HEK293 (cell line): ENCODE data around the gene PCNX3.

Source experiments
- BCL11B ChIP-seq: fragments of 450-650 bp; formaldehyde crosslinking; IDR thresholded peaks from 2 replicates; pipeline ENCODE4 v1.5.1; 2016; ENCODE audit warnings: low read depth, missing biosample characterization, missing genetic modification characterization
- GLI4 ChIP-seq: fragments of 450-650 bp; formaldehyde crosslinking; IDR thresholded peaks from 2 replicates; pipeline ENCODE4 v1.5.1; 2016; ENCODE audit warnings: missing biosample characterization, missing genetic modification characterization
- ZFP69B ChIP-seq: fragments of 450-650 bp; formaldehyde crosslinking; IDR thresholded peaks from 2 replicates; pipeline ENCODE4 v1.5.1; 2016; ENCODE audit warnings: missing biosample characterization, missing genetic modification characterization
- ZNF114 ChIP-seq: fragments of 450-650 bp; formaldehyde crosslinking; IDR thresholded peaks from 2 replicates; pipeline ENCODE4 v1.5.0; 2017; ENCODE audit warnings: missing biosample characterization, missing genetic modification characterization
- ZNF214 ChIP-seq: fragments of 450-650 bp; formaldehyde crosslinking; IDR thresholded peaks from 2 replicates; pipeline ENCODE4 v1.5.1; 2017; ENCODE audit warnings: missing biosample characterization, mild to moderate bottlenecking, missing genetic modification characterization, borderline replicate concordance
- ZNF274 ChIP-seq, 2 experiments: fragments of 200-500 bp in 1 of 2; fragments of 450-650 bp in 1 of 2; sonication (Bioruptor generic) in 1 of 2; formaldehyde crosslinking in 1 of 2; IDR thresholded peaks; 2 replicates each; pipeline versions ENCODE4 v1.5.1 to v1.6.1; 2014 to 2016; ENCODE audit warnings: borderline replicate concordance in 1 of 2, inconsistent platforms in 1 of 2, low read length in 1 of 2, missing biosample characterization in 1 of 2, missing genetic modification characterization in 1 of 2
- ZNF529 ChIP-seq: fragments of 450-650 bp; formaldehyde crosslinking; IDR thresholded peaks from 2 replicates; pipeline ENCODE4 v1.5.1; 2017; ENCODE audit warnings: missing genetic modification characterization, missing biosample characterization; ENCODE audit not compliant: insufficient replicate concordance
- ZSCAN23 ChIP-seq: fragments of 450-650 bp; formaldehyde crosslinking; IDR thresholded peaks from 2 replicates; pipeline ENCODE4 v1.5.1; 2016; ENCODE audit warnings: missing biosample characterization, missing genetic modification characterization
- TF ChIP-seq, protein P1 (sequence below): fragments of 450-650 bp; formaldehyde crosslinking; conservative IDR thresholded peaks from 2 replicates; pipeline ENCODE4 v1.5.1; 2016; ENCODE audit warnings: low read depth, missing biosample characterization, missing genetic modification characterization
- TF ChIP-seq, protein P2 (sequence below): fragments of 450-650 bp; IDR thresholded peaks from 2 replicates; pipeline ENCODE4 v1.5.1; 2018; ENCODE audit warnings: missing biosample characterization, missing genetic modification characterization
- TF ChIP-seq, protein P3 (sequence below): fragments of 450-650 bp; formaldehyde crosslinking; IDR thresholded peaks from 2 replicates; pipeline ENCODE4 v1.5.1; 2016; ENCODE audit warnings: missing biosample characterization, missing genetic modification characterization, low read depth
- TF ChIP-seq, protein P4 (sequence below): fragments of 450-650 bp; formaldehyde crosslinking; IDR thresholded peaks from 2 replicates; pipeline ENCODE4 v1.5.1; 2016; ENCODE audit warnings: missing biosample characterization, missing genetic modification characterization, borderline replicate concordance
- TF ChIP-seq, protein P5 (sequence below): fragments of 450-650 bp; formaldehyde crosslinking; IDR thresholded peaks from 2 replicates; pipeline ENCODE4 v1.5.1; 2016; ENCODE audit warnings: missing biosample characterization, missing genetic modification characterization
- TF ChIP-seq, protein P6 (sequence below): fragments of 450-650 bp; formaldehyde crosslinking; IDR thresholded peaks from 2 replicates; pipeline ENCODE4 v1.5.1; 2016; ENCODE audit warnings: missing biosample characterization, missing genetic modification characterization
- TF ChIP-seq, protein P7 (sequence below): fragments of 450-650 bp; formaldehyde crosslinking; IDR thresholded peaks from 2 replicates; pipeline ENCODE4 v1.5.1; 2016; ENCODE audit warnings: missing biosample characterization, missing genetic modification characterization

PCNX3 gene

DNA sequence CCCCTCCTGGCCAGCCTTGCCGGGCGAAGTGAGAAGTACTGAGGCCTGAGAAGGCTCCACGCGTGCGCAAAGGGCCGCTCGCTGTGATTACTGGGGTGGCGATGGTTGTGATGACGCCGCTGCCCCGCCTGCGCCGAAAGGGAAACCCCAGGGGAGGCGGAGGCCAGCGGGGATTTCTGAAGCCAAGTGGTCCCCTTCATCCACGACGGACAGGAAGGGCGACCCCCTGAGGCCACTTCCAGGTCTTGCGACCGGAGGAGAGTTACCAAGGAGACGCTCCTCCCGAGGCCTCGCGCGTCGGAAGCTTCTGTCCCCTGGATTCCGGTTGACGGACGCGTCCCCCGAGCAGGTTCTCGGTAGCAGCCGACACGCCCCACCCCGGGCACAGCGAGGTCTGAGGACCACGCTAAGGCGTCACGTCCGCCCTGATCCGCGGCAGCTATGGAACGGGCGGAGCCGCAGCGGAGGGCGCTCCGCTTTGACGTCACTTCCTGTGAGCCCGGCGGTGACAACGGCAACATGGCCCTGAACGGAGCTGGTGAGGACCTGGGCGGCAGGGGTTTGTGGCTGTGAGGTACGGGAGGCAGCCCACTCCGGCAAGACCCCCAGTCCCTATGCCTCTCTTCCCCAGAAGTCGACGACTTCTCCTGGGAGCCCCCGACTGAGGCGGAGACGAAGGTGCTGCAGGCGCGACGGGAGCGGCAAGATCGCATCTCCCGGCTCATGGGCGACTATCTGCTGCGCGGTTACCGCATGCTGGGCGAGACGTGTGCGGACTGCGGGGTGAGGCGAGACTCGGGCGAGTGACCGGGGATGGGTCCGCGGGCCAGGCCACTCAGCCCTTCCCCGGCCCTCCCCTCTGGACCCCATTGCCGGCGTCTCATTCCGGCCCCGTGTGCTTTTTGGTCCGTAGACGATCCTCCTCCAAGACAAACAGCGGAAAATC is 45.3 kb upstream of the PCNX3 start, which contains the start of gene ZNRD2 (continued):
- TF ChIP-seq, protein P1, sequence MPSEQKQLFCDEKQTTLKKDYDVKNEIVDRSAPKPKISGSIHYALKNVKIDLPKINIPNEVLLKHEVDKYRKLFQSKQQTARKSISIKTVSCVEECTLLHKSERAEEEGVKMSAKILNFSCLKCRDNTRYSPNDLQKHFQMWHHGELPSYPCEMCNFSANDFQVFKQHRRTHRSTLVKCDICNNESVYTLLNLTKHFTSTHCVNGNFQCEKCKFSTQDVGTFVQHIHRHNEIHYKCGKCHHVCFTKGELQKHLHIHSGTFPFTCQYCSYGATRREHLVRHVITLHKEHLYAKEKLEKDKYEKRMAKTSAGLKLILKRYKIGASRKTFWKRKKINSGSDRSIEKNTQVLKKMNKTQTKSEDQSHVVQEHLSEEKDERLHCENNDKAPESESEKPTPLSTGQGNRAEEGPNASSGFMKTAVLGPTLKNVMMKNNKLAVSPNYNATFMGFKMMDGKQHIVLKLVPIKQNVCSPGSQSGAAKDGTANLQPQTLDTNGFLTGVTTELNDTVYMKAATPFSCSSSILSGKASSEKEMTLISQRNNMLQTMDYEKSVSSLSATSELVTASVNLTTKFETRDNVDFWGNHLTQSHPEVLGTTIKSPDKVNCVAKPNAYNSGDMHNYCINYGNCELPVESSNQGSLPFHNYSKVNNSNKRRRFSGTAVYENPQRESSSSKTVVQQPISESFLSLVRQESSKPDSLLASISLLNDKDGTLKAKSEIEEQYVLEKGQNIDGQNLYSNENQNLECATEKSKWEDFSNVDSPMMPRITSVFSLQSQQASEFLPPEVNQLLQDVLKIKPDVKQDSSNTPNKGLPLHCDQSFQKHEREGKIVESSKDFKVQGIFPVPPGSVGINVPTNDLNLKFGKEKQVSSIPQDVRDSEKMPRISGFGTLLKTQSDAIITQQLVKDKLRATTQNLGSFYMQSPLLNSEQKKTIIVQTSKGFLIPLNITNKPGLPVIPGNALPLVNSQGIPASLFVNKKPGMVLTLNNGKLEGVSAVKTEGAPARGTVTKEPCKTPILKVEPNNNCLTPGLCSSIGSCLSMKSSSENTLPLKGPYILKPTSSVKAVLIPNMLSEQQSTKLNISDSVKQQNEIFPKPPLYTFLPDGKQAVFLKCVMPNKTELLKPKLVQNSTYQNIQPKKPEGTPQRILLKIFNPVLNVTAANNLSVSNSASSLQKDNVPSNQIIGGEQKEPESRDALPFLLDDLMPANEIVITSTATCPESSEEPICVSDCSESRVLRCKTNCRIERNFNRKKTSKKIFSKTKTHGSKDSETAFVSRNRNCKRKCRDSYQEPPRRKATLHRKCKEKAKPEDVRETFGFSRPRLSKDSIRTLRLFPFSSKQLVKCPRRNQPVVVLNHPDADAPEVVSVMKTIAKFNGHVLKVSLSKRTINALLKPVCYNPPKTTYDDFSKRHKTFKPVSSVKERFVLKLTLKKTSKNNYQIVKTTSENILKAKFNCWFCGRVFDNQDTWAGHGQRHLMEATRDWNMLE (tag by site-specific recombination), result peak; percentile 57; the same call in 1 of the 2 replicates
- TF ChIP-seq, protein P2, sequence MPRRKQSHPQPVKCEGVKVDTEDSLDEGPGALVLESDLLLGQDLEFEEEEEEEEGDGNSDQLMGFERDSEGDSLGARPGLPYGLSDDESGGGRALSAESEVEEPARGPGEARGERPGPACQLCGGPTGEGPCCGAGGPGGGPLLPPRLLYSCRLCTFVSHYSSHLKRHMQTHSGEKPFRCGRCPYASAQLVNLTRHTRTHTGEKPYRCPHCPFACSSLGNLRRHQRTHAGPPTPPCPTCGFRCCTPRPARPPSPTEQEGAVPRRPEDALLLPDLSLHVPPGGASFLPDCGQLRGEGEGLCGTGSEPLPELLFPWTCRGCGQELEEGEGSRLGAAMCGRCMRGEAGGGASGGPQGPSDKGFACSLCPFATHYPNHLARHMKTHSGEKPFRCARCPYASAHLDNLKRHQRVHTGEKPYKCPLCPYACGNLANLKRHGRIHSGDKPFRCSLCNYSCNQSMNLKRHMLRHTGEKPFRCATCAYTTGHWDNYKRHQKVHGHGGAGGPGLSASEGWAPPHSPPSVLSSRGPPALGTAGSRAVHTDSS (tag by site-specific recombination), result no peak
- no peak for TF ChIP-seq ZNF529 (tag by site-specific recombination)
- TF ChIP-seq, protein P3, sequence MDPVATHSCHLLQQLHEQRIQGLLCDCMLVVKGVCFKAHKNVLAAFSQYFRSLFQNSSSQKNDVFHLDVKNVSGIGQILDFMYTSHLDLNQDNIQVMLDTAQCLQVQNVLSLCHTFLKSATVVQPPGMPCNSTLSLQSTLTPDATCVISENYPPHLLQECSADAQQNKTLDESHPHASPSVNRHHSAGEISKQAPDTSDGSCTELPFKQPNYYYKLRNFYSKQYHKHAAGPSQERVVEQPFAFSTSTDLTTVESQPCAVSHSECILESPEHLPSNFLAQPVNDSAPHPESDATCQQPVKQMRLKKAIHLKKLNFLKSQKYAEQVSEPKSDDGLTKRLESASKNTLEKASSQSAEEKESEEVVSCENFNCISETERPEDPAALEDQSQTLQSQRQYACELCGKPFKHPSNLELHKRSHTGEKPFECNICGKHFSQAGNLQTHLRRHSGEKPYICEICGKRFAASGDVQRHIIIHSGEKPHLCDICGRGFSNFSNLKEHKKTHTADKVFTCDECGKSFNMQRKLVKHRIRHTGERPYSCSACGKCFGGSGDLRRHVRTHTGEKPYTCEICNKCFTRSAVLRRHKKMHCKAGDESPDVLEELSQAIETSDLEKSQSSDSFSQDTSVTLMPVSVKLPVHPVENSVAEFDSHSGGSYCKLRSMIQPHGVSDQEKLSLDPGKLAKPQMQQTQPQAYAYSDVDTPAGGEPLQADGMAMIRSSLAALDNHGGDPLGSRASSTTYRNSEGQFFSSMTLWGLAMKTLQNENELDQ (tag by site-specific recombination), result no peak
- no peak; the same call in 1 of the 2 replicates for TF ChIP-seq BCL11B
- no peak for TF ChIP-seq ZNF114 (tag by site-specific recombination)
- TF ChIP-seq GLI4, result no peak
- TF ChIP-seq, protein P4, sequence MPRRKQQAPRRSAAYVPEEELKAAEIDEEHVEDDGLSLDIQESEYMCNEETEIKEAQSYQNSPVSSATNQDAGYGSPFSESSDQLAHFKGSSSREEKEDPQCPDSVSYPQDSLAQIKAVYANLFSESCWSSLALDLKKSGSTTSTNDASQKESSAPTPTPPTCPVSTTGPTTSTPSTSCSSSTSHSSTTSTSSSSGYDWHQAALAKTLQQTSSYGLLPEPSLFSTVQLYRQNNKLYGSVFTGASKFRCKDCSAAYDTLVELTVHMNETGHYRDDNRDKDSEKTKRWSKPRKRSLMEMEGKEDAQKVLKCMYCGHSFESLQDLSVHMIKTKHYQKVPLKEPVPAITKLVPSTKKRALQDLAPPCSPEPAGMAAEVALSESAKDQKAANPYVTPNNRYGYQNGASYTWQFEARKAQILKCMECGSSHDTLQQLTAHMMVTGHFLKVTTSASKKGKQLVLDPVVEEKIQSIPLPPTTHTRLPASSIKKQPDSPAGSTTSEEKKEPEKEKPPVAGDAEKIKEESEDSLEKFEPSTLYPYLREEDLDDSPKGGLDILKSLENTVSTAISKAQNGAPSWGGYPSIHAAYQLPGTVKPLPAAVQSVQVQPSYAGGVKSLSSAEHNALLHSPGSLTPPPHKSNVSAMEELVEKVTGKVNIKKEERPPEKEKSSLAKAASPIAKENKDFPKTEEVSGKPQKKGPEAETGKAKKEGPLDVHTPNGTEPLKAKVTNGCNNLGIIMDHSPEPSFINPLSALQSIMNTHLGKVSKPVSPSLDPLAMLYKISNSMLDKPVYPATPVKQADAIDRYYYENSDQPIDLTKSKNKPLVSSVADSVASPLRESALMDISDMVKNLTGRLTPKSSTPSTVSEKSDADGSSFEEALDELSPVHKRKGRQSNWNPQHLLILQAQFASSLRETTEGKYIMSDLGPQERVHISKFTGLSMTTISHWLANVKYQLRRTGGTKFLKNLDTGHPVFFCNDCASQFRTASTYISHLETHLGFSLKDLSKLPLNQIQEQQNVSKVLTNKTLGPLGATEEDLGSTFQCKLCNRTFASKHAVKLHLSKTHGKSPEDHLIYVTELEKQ (tag by site-specific recombination), result no peak
- TF ChIP-seq, protein P5, sequence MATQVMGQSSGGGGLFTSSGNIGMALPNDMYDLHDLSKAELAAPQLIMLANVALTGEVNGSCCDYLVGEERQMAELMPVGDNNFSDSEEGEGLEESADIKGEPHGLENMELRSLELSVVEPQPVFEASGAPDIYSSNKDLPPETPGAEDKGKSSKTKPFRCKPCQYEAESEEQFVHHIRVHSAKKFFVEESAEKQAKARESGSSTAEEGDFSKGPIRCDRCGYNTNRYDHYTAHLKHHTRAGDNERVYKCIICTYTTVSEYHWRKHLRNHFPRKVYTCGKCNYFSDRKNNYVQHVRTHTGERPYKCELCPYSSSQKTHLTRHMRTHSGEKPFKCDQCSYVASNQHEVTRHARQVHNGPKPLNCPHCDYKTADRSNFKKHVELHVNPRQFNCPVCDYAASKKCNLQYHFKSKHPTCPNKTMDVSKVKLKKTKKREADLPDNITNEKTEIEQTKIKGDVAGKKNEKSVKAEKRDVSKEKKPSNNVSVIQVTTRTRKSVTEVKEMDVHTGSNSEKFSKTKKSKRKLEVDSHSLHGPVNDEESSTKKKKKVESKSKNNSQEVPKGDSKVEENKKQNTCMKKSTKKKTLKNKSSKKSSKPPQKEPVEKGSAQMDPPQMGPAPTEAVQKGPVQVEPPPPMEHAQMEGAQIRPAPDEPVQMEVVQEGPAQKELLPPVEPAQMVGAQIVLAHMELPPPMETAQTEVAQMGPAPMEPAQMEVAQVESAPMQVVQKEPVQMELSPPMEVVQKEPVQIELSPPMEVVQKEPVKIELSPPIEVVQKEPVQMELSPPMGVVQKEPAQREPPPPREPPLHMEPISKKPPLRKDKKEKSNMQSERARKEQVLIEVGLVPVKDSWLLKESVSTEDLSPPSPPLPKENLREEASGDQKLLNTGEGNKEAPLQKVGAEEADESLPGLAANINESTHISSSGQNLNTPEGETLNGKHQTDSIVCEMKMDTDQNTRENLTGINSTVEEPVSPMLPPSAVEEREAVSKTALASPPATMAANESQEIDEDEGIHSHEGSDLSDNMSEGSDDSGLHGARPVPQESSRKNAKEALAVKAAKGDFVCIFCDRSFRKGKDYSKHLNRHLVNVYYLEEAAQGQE (tag by site-specific recombination), result no peak
- no peak for TF ChIP-seq ZNF274 (IDR thresholded peaks at IDR 0.05; ENCODE audit: low read length)
- no peak for TF ChIP-seq ZNF274 (tag by site-specific recombination; IDR thresholded peaks at IDR 0.05; ENCODE audit: borderline replicate concordance)
- no peak for TF ChIP-seq ZNF214
- TF ChIP-seq, protein P6, sequence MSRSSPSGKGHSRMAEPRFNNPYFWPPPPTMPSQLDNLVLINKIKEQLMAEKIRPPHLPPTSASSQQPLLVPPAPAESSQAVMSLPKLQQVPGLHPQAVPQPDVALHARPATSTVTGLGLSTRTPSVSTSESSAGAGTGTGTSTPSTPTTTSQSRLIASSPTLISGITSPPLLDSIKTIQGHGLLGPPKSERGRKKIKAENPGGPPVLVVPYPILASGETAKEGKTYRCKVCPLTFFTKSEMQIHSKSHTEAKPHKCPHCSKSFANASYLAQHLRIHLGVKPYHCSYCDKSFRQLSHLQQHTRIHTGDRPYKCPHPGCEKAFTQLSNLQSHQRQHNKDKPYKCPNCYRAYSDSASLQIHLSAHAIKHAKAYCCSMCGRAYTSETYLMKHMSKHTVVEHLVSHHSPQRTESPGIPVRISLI (tag by site-specific recombination), result no peak
- peak; percentile 81; the same call in 1 of the 2 replicates for TF ChIP-seq ZFP69B (tag by site-specific recombination)
- TF ChIP-seq, protein P7, sequence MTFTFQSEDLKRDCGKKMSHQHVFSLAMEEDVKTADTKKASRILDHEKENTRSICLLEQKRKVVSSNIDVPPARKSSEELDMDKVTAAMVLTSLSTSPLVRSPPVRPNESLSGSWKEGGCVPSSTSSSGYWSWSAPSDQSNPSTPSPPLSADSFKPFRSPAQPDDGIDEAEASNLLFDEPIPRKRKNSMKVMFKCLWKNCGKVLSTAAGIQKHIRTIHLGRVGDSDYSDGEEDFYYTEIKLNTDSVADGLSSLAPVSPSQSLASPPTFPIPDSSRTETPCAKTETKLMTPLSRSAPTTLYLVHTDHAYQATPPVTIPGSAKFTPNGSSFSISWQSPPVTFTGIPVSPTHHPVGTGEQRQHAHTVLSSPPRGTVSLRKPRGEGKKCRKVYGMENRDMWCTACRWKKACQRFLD, result no peak
- no peak for TF ChIP-seq ZSCAN23 (tag by site-specific recombination)
